ENCODE data around the gene EEF1AKMT2. TPM values are rescaled to one million over a fixed set of nuclear protein-coding genes. Genes with fewer than 3 reads are reported as not detected.
"Not testable (repeated sequence)": the region's sequence is repeated elsewhere in the genome, so short reads cannot be mapped to it uniquely, and the experiment has no call there.

Gene EEF1AKMT2
- total and polyA plus RNA-seq, 9 of the 15 experiments (the other 6 are each of a cell fraction or from before 2014, with no cell fraction given), result 9.3 to 34.3 (median 23.7) TPM

DNA sequence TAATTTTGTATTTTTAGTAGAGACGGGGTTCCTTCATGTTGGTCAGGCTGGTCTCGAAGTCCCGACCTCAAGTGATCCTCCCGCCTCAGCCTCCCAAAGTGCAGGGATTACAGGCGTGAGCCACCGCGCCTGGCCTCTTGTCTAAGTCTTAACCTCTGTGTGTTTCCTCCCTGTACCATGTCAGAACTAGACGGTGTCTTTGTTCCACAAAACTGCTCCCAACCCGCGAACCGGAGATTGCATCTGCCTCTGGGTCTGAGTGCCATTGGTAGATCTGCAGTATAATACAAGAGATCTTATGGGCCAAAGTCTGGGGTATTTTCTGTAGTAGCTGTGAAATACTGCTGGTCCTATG lies 1.3 kb upstream of the EEF1AKMT2 start:
- CTCF ChIA-PET (ENCODE audit: low intra/inter-chr PET ratio), result no interaction called here
- BruUV-seq (replicated peaks), result no TSS peak

DNA sequence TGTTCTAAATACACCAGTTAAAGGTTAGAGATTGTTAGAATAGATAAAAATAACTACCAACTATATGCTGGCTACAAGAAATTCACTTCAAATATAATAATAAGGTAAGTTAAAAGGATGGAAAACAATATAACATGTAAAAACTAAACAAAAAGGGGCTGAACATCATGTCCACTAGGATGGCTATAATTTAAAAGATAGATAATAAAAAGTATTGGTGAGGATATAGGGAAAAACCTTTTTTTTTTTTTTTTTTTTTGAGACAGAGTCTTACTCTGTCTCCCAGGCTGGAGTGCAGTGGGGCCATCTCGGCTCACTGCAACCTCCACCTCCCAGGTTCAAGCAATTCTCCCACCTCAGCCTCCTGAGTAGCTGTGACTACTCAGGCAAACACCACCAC lies 8.8 kb downstream of the EEF1AKMT2 start:
- H3K4me3 ChIP-seq; H3K79me2 ChIP-seq (ENCODE audit: control insufficient read depth, insufficient read depth, low read length); H3K27me3 ChIP-seq (ENCODE audit: control insufficient read depth in 2 of 2, insufficient read depth in 2 of 2, low read length in 2 of 2); FAIRE-seq; in situ Hi-C loops (cut with MboI); H3K9me3 ChIP-seq (replicated peaks; ENCODE audit: control insufficient read depth, insufficient read depth, low read depth, low read length); H3K4me2 ChIP-seq (ENCODE audit: insufficient read depth, low read length); BruUV-seq (replicated peaks); CTCF ChIA-PET (ENCODE audit: low intra/inter-chr PET ratio); DNase-seq (ENCODE audit: extremely low read depth in 1 of 4, low spot score in 3 of 4); H3K27ac ChIP-seq (ENCODE audit: extremely low read depth, low read depth, low read length); intact Hi-C loops (cut with micrococcal nuclease); H3K9me1 ChIP-seq (ENCODE audit: control insufficient read depth, insufficient read depth, low read length); ATAC-seq; H4K20me1 ChIP-seq (replicated peaks; ENCODE audit: control insufficient read depth, insufficient read depth, low read length); H3K9ac ChIP-seq (ENCODE audit: insufficient read depth in 1 of 2, low read depth in 2 of 2, low read length in 2 of 2); H3K4me1 ChIP-seq (replicated peaks in 1 of 2; ENCODE audit: control insufficient read depth in 2 of 2, insufficient read depth in 2 of 2, low read length in 2 of 2); H2AFZ ChIP-seq (ENCODE audit: low read depth, low read length): not testable (repeated sequence)
- POLR2A ChIA-PET, result interaction anchor here (1.2 kb wide), 1 partner anchor 10 kb away, joined by 4 read pairs; no protein-coding TSS in a partner anchor
- no CpG with 5 or more reads among the region's 1 CpG for whole genome bisulfite sequencing (ENCODE audit: insufficient coverage, low coverage, missing lambda C conversion rate)
- peaks cover 65% of the 10 kb centered on the region for H3K36me3 ChIP-seq (ENCODE audit: control insufficient read depth, insufficient read depth, low read length)

More for the DNA sequence above, 1.3 kb upstream of the EEF1AKMT2 start:
- WGBS (ENCODE audit: insufficient coverage, low coverage, missing lambda C conversion rate), result 59% methylated on average over 10 of the region's 11 CpGs
- Histone ChIP-seq H3K9me3 (replicated peaks; ENCODE audit: control insufficient read depth, insufficient read depth, low read depth, low read length) (0 out of 2 replicates have a peak, but pooled peaks cover 2% of the 10 kb centered on the region), H3K4me3 (peak overlapping the region; percentile 60; the same call in 1 of the 2 replicates), H3K9ac (ENCODE audit: insufficient read depth in 1 of 2, low read depth in 2 of 2, low read length in 2 of 2) (peak overlapping the region; percentile 30 to 71; a peak in 3 of 4 replicates), H3K4me2 (ENCODE audit: insufficient read depth, low read length) (peak overlapping the region; percentile 34; the same call in 1 of the 2 replicates), H2AFZ (ENCODE audit: low read depth, low read length) (0 out of 2 replicates have a peak overlapping the region, but pooled peaks have one; percentile 59), H3K4me1 (replicated peaks in 1 of 2; ENCODE audit: control insufficient read depth in 2 of 2, insufficient read depth in 2 of 2, low read length in 2 of 2) (peaks cover 2 to 10% of the 10 kb centered on the region in 2 experiments; a peak in 4 of 5 replicates), H3K27ac (ENCODE audit: extremely low read depth, low read depth, low read length) (no peak overlapping the region), H3K9me1 (ENCODE audit: control insufficient read depth, insufficient read depth, low read length) (no peaks in the 10 kb centered on the region), H3K27me3 (ENCODE audit: control insufficient read depth in 2 of 2, insufficient read depth in 2 of 2, low read length in 2 of 2) (no peaks in the 10 kb centered on the region), H3K79me2 (ENCODE audit: control insufficient read depth, insufficient read depth, low read length) (peaks cover 27% of the 10 kb centered on the region), H4K20me1 (replicated peaks; ENCODE audit: control insufficient read depth, insufficient read depth, low read length) (no peaks in the 10 kb centered on the region), H3K36me3 (ENCODE audit: control insufficient read depth, insufficient read depth, low read length) (peaks cover 23% of the 10 kb centered on the region; the same call in 2 of the 3 replicates)
- in situ Hi-C loops (cut with MboI), result no loop called here
- intact Hi-C loops (cut with micrococcal nuclease), result loop anchor here (5.0 to 10.0 kb wide), 2 partner anchors 252 to 359 kb away; no protein-coding TSS in a partner anchor
- POLR2A ChIA-PET, result interaction anchor here (2.3 kb wide), 1 partner anchor 8 kb away, joined by 9 read pairs; the partner anchor contains the start of gene ABRAXAS2
- FAIRE-seq (no peak), ATAC-seq (no peak), DNase-seq (ENCODE audit: extremely low read depth in 1 of 4, low spot score in 3 of 4) (no peak)
- TF ChIP-seq ZNF695 (CRISPR knock-in tag; IDR thresholded peaks at IDR 0.05), result no peak
- TF ChIP-seq, protein P1, sequence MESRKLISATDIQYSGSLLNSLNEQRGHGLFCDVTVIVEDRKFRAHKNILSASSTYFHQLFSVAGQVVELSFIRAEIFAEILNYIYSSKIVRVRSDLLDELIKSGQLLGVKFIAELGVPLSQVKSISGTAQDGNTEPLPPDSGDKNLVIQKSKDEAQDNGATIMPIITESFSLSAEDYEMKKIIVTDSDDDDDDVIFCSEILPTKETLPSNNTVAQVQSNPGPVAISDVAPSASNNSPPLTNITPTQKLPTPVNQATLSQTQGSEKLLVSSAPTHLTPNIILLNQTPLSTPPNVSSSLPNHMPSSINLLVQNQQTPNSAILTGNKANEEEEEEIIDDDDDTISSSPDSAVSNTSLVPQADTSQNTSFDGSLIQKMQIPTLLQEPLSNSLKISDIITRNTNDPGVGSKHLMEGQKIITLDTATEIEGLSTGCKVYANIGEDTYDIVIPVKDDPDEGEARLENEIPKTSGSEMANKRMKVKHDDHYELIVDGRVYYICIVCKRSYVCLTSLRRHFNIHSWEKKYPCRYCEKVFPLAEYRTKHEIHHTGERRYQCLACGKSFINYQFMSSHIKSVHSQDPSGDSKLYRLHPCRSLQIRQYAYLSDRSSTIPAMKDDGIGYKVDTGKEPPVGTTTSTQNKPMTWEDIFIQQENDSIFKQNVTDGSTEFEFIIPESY (CRISPR knock-in tag; IDR thresholded peaks at IDR 0.05), result peak; percentile 62; the same call in 1 of the 2 replicates
